GM19025 (cell line): ENCODE measurements around the gene KRTAP5-4.
"Not testable (repeated sequence)": the region's sequence is repeated elsewhere in the genome, so short reads cannot be mapped to it uniquely, and the experiment has no call there.

ENCODE experiments used
- ATAC-seq: cut with Tn5 transposase; IDR thresholded peaks from one replicate; pipeline ENCODE4 v1.9.1; 2021; ENCODE audit warnings: mild to moderate bottlenecking, low read depth, moderate library complexity; ENCODE audit not compliant: unreplicated experiment

The KRTAP5-4 gene

GRCh38 chr11:1622086-1622485 is at the start of gene KRTAP5-4:
Gene KRTAP5-4, minus strand, starts transcription at chr11:1622138. Its CDS starts 45 bp downstream, at chr11:1622093.
- no peak for ATAC-seq

DNA sequence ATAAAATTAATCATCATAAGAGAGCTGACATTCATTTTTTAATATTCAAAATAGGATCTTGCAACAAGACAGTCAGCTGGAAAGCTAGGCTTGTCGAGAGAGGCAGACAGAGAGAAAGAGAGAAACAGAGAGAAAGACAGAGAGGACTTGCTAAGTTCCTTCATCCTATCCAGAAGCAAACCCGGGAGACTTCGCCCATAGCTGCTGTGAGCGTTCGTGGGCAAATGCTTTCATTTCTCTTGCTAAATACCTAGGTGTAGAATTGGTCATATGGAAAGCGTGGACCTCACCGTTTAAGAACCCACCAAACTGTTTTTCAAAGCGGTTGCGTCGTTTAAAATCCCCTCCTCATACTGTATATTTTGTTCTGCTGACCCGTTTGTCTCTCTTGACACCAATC is 49.7 kb upstream of the KRTAP5-4 start:
- ATAC-seq, result no peak

GRCh38 chr11:1670905-1671371 is 49.0 kb upstream of the KRTAP5-4 start:
- no peak for ATAC-seq

GRCh38 chr11:1670457-1670856 is 48.5 kb upstream of the KRTAP5-4 start:
- ATAC-seq, result not testable (repeated sequence)

- ATAC-seq, result no peak
These were observed 47.7 kb upstream of the KRTAP5-4 start for GRCh38 chr11:1669546-1670218.

- ATAC-seq, result no peak
These were observed 47.1 kb upstream of the KRTAP5-4 start for GRCh38 chr11:1668911-1669473.

DNA sequence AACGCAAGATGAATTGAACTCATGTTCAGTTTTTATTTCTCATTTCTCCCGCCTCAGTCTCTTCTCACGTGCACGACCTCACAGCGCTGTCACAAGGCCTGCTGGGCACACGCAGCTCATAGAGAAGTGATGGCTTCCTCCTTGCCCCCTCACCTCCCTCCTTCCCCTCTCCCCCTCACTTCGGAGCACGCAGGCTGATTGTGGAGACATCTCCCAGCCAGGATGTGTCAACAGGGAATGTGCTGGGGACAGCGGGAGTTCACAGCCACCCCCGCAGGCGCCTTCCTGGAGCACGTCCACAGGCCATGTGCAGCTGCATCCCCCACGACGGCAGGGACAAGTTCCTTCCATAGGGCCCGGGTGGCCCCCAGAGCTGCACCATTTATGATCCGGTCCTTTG is 46.0 kb upstream of the KRTAP5-4 start:
- ATAC-seq, result no peak

DNA sequence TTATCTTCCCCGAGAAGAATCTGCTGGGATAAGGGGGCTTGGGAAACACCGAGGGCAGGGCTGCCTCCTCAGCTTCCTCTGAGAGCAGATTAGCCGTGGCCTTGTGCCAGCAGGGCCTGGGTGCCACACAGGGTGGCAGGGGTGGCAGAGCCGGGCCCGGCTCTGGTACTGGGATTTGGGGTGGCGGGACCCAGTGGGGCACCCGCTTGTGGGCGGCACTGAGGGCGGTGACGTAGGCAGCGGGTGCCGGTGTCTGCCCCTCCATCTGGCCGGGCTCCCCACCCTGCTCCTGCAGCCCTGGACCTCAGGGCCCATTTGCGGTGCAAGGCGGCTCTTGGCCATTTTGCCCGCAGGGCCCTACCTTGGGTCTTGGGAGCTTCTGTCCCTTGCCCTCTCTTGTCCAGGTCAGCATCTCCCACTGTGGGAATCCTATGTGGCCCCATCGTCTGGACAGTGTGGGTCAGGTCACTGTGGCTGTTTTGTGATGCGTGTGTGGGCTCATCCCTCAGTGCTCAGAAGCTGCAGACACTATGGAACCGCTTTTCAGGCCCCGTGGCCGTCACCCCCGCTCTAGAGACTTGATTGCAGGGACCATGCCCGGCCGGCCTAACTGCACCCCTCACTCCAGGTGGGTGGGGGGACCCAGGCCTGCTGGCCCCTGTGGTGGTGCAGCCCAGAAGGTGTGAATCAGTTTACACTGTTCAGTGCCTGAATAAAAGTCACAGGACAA is 45.3 kb upstream of the KRTAP5-4 start:
- no peak for ATAC-seq

- no peak for ATAC-seq
These were observed 43.4 kb upstream of the KRTAP5-4 start for GRCh38 chr11:1665313-1665712.

DNA sequence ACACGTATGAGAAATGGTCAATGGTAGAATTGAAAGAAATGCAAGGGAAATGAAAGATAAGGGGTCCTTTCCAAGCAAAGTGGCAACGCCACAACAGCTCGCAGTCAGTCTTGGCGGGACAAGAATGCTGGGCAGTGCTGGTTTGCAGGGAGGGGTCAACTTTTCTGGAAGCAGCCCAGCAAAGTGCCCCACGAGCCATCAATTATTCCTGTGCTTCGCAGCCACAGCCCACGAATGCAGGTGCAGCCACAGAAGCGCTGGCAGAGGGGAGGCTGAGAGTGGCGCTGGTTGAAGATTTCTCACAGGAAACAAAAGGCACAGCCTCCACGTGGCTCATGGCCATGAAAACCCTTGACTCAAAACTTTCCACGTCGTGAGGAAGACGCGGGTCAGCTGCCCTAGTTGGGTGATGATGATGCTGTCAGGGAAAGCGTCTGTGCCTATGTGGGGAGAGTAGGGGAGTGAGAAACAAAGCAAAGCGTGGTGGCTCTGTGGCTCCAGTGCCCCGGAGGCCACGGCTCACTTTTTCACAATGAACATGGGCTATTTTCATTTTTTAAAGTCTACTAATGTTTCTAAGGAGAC is 40.9 kb upstream of the KRTAP5-4 start:
- ATAC-seq, result not testable (repeated sequence)

DNA sequence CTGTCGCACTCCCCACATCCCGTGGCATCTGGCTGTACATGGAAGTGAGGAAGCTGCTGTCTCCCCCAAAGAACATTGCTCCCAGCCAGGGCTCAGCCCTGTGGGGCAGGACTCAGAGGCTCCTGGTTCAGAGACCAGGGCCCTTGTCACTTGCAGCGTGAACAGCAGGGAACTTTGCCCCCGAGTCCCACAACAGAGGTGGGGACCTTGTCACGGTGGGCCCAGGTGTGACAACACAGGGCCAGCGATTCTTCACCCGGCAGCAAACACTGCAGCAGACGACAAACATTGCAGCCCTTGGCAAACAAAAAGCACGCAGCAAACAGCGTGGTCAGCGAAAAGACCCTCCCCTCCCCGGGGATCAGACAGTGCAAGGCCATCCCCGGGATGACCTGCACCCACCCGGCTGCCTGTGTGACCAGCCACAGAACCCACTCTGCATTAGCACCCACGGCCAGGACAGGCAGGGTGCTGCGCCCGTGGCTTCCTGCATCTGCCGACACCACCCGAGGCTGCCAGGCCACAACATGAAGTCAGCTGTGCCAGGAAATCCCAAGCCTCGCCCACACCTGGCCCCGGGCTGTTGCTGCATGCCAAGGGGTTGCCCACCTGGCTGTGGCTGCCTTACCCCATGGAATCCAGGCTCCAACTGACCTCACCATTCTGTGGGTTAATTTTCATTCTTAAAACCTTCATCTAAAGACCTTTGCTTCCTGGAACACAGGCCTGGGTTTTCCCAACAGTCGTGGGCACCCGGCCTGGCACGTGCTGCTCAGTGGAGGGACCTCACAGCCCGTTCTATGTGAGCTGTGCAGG is 39.7 kb upstream of the KRTAP5-4 start:
- ATAC-seq, result not testable (repeated sequence)

GRCh38 chr11:1660111-1660867 is 38.4 kb upstream of the KRTAP5-4 start:
- no peak for ATAC-seq

- ATAC-seq, result no peak
These were observed 37.6 kb upstream of the KRTAP5-4 start for GRCh38 chr11:1659506-1659905.

- no peak for ATAC-seq
These were observed 34.7 kb upstream of the KRTAP5-4 start for GRCh38 chr11:1656670-1657069.

- ATAC-seq, result no peak
These were observed 34.1 kb upstream of the KRTAP5-4 start for GRCh38 chr11:1656061-1656441.

DNA sequence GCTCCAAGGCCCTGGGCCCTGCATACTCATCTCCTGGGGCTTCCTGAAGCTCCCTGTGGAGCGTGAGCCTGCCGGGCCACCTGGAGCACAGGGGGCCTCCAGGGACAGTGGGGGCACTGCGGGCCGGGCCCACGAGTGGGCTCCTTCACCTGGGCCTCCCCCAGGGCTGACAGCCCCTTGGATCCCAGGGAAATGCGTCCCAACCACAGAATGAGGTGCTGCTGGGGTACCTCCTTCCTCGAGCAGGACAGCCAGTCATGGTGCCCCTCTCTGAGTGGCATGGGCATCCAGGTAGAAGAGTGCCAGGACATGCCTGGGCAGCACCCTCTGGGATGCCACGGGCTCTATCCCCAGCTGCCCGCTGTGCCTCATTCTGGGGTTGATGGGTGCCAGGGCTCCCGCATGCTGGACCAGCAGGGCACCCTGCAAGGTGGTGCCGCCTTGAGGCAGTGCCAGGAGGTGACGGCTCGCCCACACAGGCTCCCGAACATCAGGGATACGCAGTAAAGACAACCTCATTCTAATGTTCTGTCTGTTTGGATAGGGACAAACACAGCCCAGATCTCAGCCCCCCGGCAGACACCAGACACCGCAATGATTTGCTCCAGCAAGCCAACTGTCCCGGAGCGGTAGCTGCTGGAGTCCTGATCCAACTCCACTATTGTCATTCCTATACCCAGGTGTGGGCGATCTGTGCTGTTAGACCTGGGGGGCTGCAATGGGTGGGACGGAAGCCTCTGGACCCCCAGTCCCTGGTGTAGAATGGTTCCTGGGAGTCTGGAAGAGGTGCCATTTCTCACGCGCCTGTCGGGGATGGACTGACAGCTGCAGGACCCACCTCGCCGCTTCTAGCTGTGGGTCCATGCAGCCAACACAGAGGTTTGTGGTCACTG is 33.5 kb upstream of the KRTAP5-4 start:
- ATAC-seq, result no peak

GRCh38 chr11:1654388-1655167 is 32.6 kb upstream of the KRTAP5-4 start:
- no peak for ATAC-seq
